Endothelial cell of umbilical vein (primary cell): Measurements from ENCODE around the gene S100A14. TPM values are rescaled to one million over a fixed set of nuclear protein-coding genes. Genes with fewer than 3 reads are reported as not detected.
A peak's percentile ranks its signal among the peaks of the same experiment; 100 is the strongest.

Experiments
- Bru-seq: library from RNA; stranded (reverse); fragments of 400-500 nt; gene quantifications from one replicate; lab custom pipeline; 2021; lab: Mats Ljungman, UMichigan
- BruChase-seq, 2 experiments: library from RNA; stranded (reverse); fragments of 400-500 nt; gene quantifications; one replicate each; lab custom pipeline; 2021; lab: Mats Ljungman, UMichigan
- BruUV-seq: library from RNA; stranded (reverse); fragments of 400-500 nt; replicated peaks from 2 replicates; lab custom pipeline; 2021; lab: Mats Ljungman, UMichigan
- CTCF ChIA-PET: fragments of 300-600, 350-600 bp; sonication (Branson Sonifier 250); formaldehyde crosslinking; loops from one replicate; lab custom pipeline; 2021; ENCODE audit warnings: antibody characterized with exemption, inconsistent platforms; lab: Charles Lee
- POLR2A ChIA-PET: fragments of 300-600, 350-600 bp; sonication (Branson Sonifier 250); formaldehyde crosslinking; loops from one replicate; lab custom pipeline; 2021; ENCODE audit warnings: antibody characterized with exemption, inconsistent platforms; lab: Charles Lee
- DNase-seq: peaks from one replicate; pipeline ENCODE4 v3.0.0-alpha.2; 2011; ENCODE audit warnings: low read depth, low spot score
- FAIRE-seq: peaks from 2 replicates; lab custom pipeline; 2011; peaks lifted over from hg19 to GRCh38; lab: Jason Lieb, UNC
- H2AFZ ChIP-seq: 2 replicates; pipeline ENCODE4 v1.6.0; 2012; ENCODE audit warnings: low read depth, low read length, control low read depth, inconsistent platforms
- H3K27ac ChIP-seq: 2 replicates; pipeline ENCODE4 v1.5.1; 2011; ENCODE audit warnings: low read depth, mild to moderate bottlenecking, control low read depth, low read length, moderate library complexity; ENCODE audit not compliant: insufficient read depth
- H3K27me3 ChIP-seq, 2 experiments: 2 replicates each; pipeline versions ENCODE4 v1.6.0 to v1.6.1; 2011; ENCODE audit warnings: low read length in 2 of 2, mixed read lengths in 1 of 2; ENCODE audit not compliant: control insufficient read depth in 2 of 2, insufficient read depth in 2 of 2
- H3K36me3 ChIP-seq, 2 experiments: 2 replicates in 1 of 2; 3 replicates in 1 of 2; pipeline ENCODE4 v1.5.1; 2011; ENCODE audit warnings: low read length in 2 of 2, mild to moderate bottlenecking in 1 of 2, moderate library complexity in 1 of 2; ENCODE audit not compliant: control insufficient read depth in 2 of 2, insufficient read depth in 2 of 2; ENCODE audit errors: extremely low read depth in 1 of 2
- H3K4me1 ChIP-seq: 3 replicates; pipeline ENCODE4 v1.5.1; 2011; ENCODE audit warnings: mild to moderate bottlenecking, low read length; ENCODE audit not compliant: control insufficient read depth, insufficient read depth; ENCODE audit errors: extremely low read depth
- H3K4me2 ChIP-seq: 2 replicates; pipeline ENCODE4 v1.6.1; 2011; ENCODE audit warnings: low read length, control low read depth, mixed read lengths; ENCODE audit not compliant: insufficient read depth
- H3K4me3 ChIP-seq, 3 experiments: fragments of 200-600 bp in 1 of 3; sonication (generic), shearing (Covaris generic) in 1 of 3; replicated peaks in 1 of 3; 2 replicates each; pipeline ENCODE4 v1.5.1; 2011 to 2016; ENCODE audit warnings: control low read depth in 3 of 3, low read length in 3 of 3, mild to moderate bottlenecking in 2 of 3, inconsistent platforms in 1 of 3, low read depth in 1 of 3, moderate library complexity in 1 of 3; ENCODE audit not compliant: insufficient read depth in 1 of 3
- H3K79me2 ChIP-seq: 2 replicates; pipeline ENCODE4 v1.6.0; 2012; ENCODE audit warnings: low read length, inconsistent platforms; ENCODE audit not compliant: control insufficient read depth, insufficient read depth
- H3K9ac ChIP-seq: replicated peaks from 2 replicates; pipeline ENCODE3; 2011; ENCODE audit warnings: low read length, control low read depth; ENCODE audit not compliant: insufficient read depth; ENCODE audit errors: extremely low read depth
- H3K9me1 ChIP-seq: replicated peaks from 3 replicates; pipeline ENCODE4 v1.6.0; 2011; ENCODE audit warnings: mild to moderate bottlenecking, low read length; ENCODE audit not compliant: control insufficient read depth, insufficient read depth; ENCODE audit errors: extremely low read depth
- H3K9me3 ChIP-seq: replicated peaks from 2 replicates; pipeline ENCODE4 v1.5.1; 2012; ENCODE audit warnings: low read length, inconsistent platforms; ENCODE audit not compliant: control insufficient read depth, insufficient read depth
- H4K20me1 ChIP-seq: replicated peaks from 2 replicates; pipeline ENCODE3; 2011; ENCODE audit warnings: mild to moderate bottlenecking, low read length; ENCODE audit not compliant: control insufficient read depth, insufficient read depth; ENCODE audit errors: extremely low read depth
- CTCF ChIP-seq, 2 donors: IDR thresholded peaks; 1 replicate in 1 of 2; 2 replicates in 1 of 2; pipeline ENCODE4 v1.5.1; 2011; ENCODE audit warnings: low read length in 2 of 2, mild to moderate bottlenecking in 2 of 2, moderate library complexity in 2 of 2, control low read depth in 1 of 2, inconsistent platforms in 1 of 2, low read depth in 1 of 2; ENCODE audit not compliant: insufficient read depth in 1 of 2; ENCODE audit errors: extremely low read depth in 1 of 2
- EZH2 ChIP-seq: IDR thresholded peaks from 2 replicates; pipeline ENCODE4 v1.6.1; 2012; ENCODE audit warnings: borderline replicate concordance, low read depth, mild to moderate bottlenecking, moderate library complexity, low read length, inconsistent platforms; ENCODE audit not compliant: severe bottlenecking
- FOS ChIP-seq: IDR thresholded peaks from 2 replicates; pipeline ENCODE4 v1.6.1; 2011; ENCODE audit warnings: mild to moderate bottlenecking, low read length, moderate library complexity, borderline replicate concordance; ENCODE audit not compliant: insufficient read depth
- GATA2 ChIP-seq: IDR thresholded peaks from 2 replicates; pipeline ENCODE4 v1.7.0; 2011; ENCODE audit warnings: low read depth, mild to moderate bottlenecking, moderate library complexity, mixed read lengths, low read length; ENCODE audit not compliant: insufficient read length, insufficient read depth
- JUN ChIP-seq: IDR thresholded peaks from 2 replicates; pipeline ENCODE4 v1.6.1; 2011; ENCODE audit warnings: borderline replicate concordance, low read depth; ENCODE audit not compliant: insufficient read length, insufficient read depth
- MAX ChIP-seq: IDR thresholded peaks from 2 replicates; pipeline ENCODE4 v1.6.1; 2011; ENCODE audit not compliant: insufficient read depth, insufficient read length
- MYC ChIP-seq: IDR thresholded peaks from one replicate; pipeline ENCODE4 v1.6.1; 2011; ENCODE audit warnings: mild to moderate bottlenecking, low read depth, low read length
- POLR2A ChIP-seq: IDR thresholded peaks from 2 replicates; pipeline ENCODE4 v1.6.1; 2012; ENCODE audit warnings: low read depth, mild to moderate bottlenecking, control low read depth, low read length
- POLR2AphosphoS5 ChIP-seq: IDR thresholded peaks from 2 replicates; pipeline ENCODE4 v1.6.1; 2012; ENCODE audit warnings: low read depth, mild to moderate bottlenecking, control low read depth, low read length, moderate library complexity; ENCODE audit not compliant: insufficient read depth
- dilution Hi-C: fragments of 300-500 bp; cut with MboI; formaldehyde crosslinking; loops from one replicate; pipeline ENCODE4 v1.15.0; 2019; ENCODE audit warnings: low sequenced_read_pairs; ENCODE audit not compliant: extremely low pct_ligation_motif_present
- intact Hi-C: fragments of 100-400 bp; cut with micrococcal nuclease; formaldehyde crosslinking; loops from one replicate; pipeline ENCODE4 v1.10.0; 2022
- long read RNA-seq: library from polyadenylated mRNA; stranded (forward); transcript quantifications from one replicate; pipeline ENCODE4 v2.0.0, GENCODE V29; 2021
- polyA minus RNA-seq, 3 experiments: library from RNA; depleted of rRNA, polyadenylated mRNA; stranded (reverse); fragments of >200 nt; gene quantifications; 1 replicate in 1 of 3; 2 replicates in 2 of 3; pipeline ENCODE4 v1.2.3, GENCODE V29; 2011
- polyA plus RNA-seq, 4 experiments: library from polyadenylated mRNA; depleted of rRNA in 3 of 4; stranded (reverse) in 3 of 4; unstranded in 1 of 4; fragments of >200 nt; gene quantifications; 2 replicates each; pipeline versions ENCODE4 v1.2.1 to v1.2.3, GENCODE V29; 2011 to 2012; ENCODE audit warnings: missing spikeins in 1 of 4
- total RNA-seq: library from RNA; stranded (reverse); gene quantifications from 2 replicates; pipeline ENCODE4 v1.2.3, GENCODE V29; 2021

Gene S100A14
- total RNA-seq (0.35 TPM in 1 of 2 replicates, not detected in the other), polyA plus RNA-seq (0.10 TPM in 1 of 2 replicates, not detected in the other), polyA minus RNA-seq (not detected in 2 replicates), Bru-seq, nascent RNA (percentile 29 among the genes with signal in this experiment), BruChase-seq, experiment 1, labeled RNA remaining after a 6-hour chase (percentile 41 among the genes with signal in this experiment), BruChase-seq, experiment 2, labeled RNA remaining after a 2-hour chase (percentile 39 among the genes with signal in this experiment)
- not detected in 2 replicates for polyA plus RNA-seq (2011; cell fraction: cytosol; rRNA removed)
- 0.59 and 0.88 TPM in 2 replicates for polyA plus RNA-seq (2011; cell fraction: nucleus; rRNA removed)
- not detected in 2 replicates for polyA plus RNA-seq (2012)
- polyA minus RNA-seq (2011; cell fraction: cytosol; rRNA and poly(A)+ RNA removed): 12.6 TPM
- not detected in 2 replicates for polyA minus RNA-seq (2011; cell fraction: nucleus; rRNA and poly(A)+ RNA removed)
- long read RNA-seq: 0 reads

- Histone ChIP-seq H3K27ac (no peak within 1 kb of the TSS), H3K4me2 (no peak within 1 kb of the TSS), H3K9me1 (no peaks in the 10 kb centered on the region), H2AFZ (no peak within 1 kb of the TSS), H3K4me1 (no peaks in the 10 kb centered on the region), H3K79me2 (peaks cover 17% of the 10 kb centered on the region), H3K9me3 (no peaks in the 10 kb centered on the region), H4K20me1 (no peaks in the 10 kb centered on the region), H3K4me3 (no peak within 1 kb of the TSS), H3K27me3 (no peaks in the 10 kb centered on the region), H3K36me3 (peaks cover 0 to 6% of the 10 kb centered on the region in 2 experiments), H3K9ac (no peak within 1 kb of the TSS)
- dilution Hi-C loops: no loop called here
- BruUV-seq: no TSS peak
- FAIRE-seq (no peak), DNase-seq (no peak)
- POLR2A ChIA-PET: interaction anchor here (0.6 to 4.9 kb wide), 4 partner anchors 11 to 18 kb away, joined by 3 to 27 read pairs (median 8); partner anchors contain the start of genes CHTOP and S100A13
- TF ChIP-seq MAX (no peak), MYC (no peak), EZH2 (no peak), GATA2 (no peak), POLR2A (no peak), POLR2AphosphoS5 (no peak), CTCF (IDR thresholded peaks at IDR 0.05; ENCODE audit: extremely low read depth in 1 of 2, insufficient read depth in 1 of 2, low read depth in 1 of 2, low read length in 2 of 2) (no peak), JUN (no peak), FOS (no peak)
- intact Hi-C loops: no loop called here
- CTCF ChIA-PET: interaction anchor here (1.0 to 6.0 kb wide), 9 partner anchors 8 to 106 kb away, joined by 4 to 121 read pairs (median 11); partner anchors contain the start of genes S100A1, S100A13 and S100A6
Observed at GRCh38 chr1:153616144-153616916, at the start of gene S100A14. Gene S100A14 (minus strand): TSS chr1:153616325. CDS start chr1:153615858, 467 bp downstream.
